Body of pancreas (tissue), 4 donors: ENCODE data around the gene SOX5. TPM values are rescaled to one million over a fixed set of nuclear protein-coding genes. Genes with fewer than 3 reads are reported as not detected.

Source experiments
- ATAC-seq: fragments of 150-250 bp; one replicate; pipeline ENCODE4 v1.9.1; 2016
- DNase-seq, 4 donors: peaks; one replicate each; pipeline ENCODE4 v3.0.0-alpha.2; 2019
- H3K27ac ChIP-seq, 4 donors: fragments of 200-600 bp; sonication (generic); 1 replicate in 3 of 4; 2 replicates in 1 of 4; pipeline versions ENCODE4 v1.5.1 to v1.6.1; 2016 to 2019; ENCODE audit warnings: mild to moderate bottlenecking in 1 of 4, mixed read lengths in 1 of 4, moderate library complexity in 1 of 4
- H3K27me3 ChIP-seq, 2 donors: fragments of 200-600 bp; sonication (generic); one replicate each; pipeline ENCODE4 v1.6.0; 2016; ENCODE audit warnings: mild to moderate bottlenecking in 1 of 2
- H3K36me3 ChIP-seq, 2 donors: fragments of 200-600 bp; sonication (generic); replicated peaks in 1 of 2; 2 replicates each; pipeline ENCODE4 v1.5.1; 2016; ENCODE audit warnings: low read depth in 2 of 2; ENCODE audit not compliant: insufficient read depth in 1 of 2
- H3K4me1 ChIP-seq: fragments of 200-600 bp; sonication (generic); one replicate; pipeline ENCODE4 v1.6.0; 2016
- H3K4me3 ChIP-seq, 2 donors: fragments of 200-600 bp; sonication (generic); 1 replicate in 1 of 2; 2 replicates in 1 of 2; pipeline ENCODE4 v1.5.1; 2016 to 2019
- H3K9me3 ChIP-seq, 3 donors: fragments of 200-600 bp; sonication (generic); 1 replicate in 2 of 3; 2 replicates in 1 of 3; pipeline ENCODE4 v1.5.1; 2016
- CTCF ChIP-seq, 7 experiments: fragments of 450-650 bp in 4 of 7; fragments of 200-600 bp in 3 of 7; sonication (generic) in 3 of 7; IDR thresholded peaks; one replicate each; pipeline ENCODE4 v1.5.1; 2016 to 2019; ENCODE audit warnings: antibody characterized with exemption in 7 of 7
- POLR2A ChIP-seq, 3 donors: fragments of 450-650 bp; IDR thresholded peaks; one replicate each; pipeline ENCODE4 v1.6.1; 2016; ENCODE audit warnings: antibody characterized with exemption in 3 of 3, mild to moderate bottlenecking in 2 of 3
- WGBS, 2 donors: methylation state at CpG; one replicate each; pipeline ENCODE4 v1.1.5; 2017; 5-methylcytosine and 5-hydroxymethylcytosine counted together
- intact Hi-C: fragments of 100-400 bp; cut with DNase I; formaldehyde crosslinking; loops from one replicate; pipeline ENCODE4 v1.15.1; 2023
- total RNA-seq, 2 donors: library from RNA; depleted of rRNA; stranded (reverse); fragments of >200 nt; gene quantifications; one replicate each; pipeline ENCODE4 v1.1.0, GENCODE V29; 2016

SOX5 gene
- total RNA-seq, 2 donors from 2014 or later: 3.0 to 10.4 TPM

GRCh38 chr12:23941780-23942179, 7.7 kb downstream of the SOX5 start:
- Histone ChIP-seq H3K36me3 (no peaks in the 10 kb centered on the region), H3K9me3 (no peaks in the 10 kb centered on the region), H3K27me3 (no peaks in the 10 kb centered on the region), H3K27ac (no peak overlapping the region), H3K4me3 (no peak overlapping the region), H3K4me1 (no peaks in the 10 kb centered on the region)
- no peak for ATAC-seq
- no peak for DNase-seq
- 61 to 77% methylated on average over 1 of the region's 1 CpG for WGBS, 2 donors
- intact Hi-C loops: no loop called here
- TF ChIP-seq POLR2A (IDR thresholded peaks at IDR 0.05) (no peak), CTCF (IDR thresholded peaks at IDR 0.05) (no peak)

GRCh38 chr12:23938422-23938821, 11.0 kb downstream of the SOX5 start:
- no peak for ATAC-seq
- TF ChIP-seq POLR2A (IDR thresholded peaks at IDR 0.05): no peak
- TF ChIP-seq CTCF (IDR thresholded peaks at IDR 0.05): no peak
- intact Hi-C loops: no loop called here
- no peaks in the 10 kb centered on the region for H3K4me1 ChIP-seq
- no peak for DNase-seq
- H3K36me3 ChIP-seq: no peaks in the 10 kb centered on the region
- no peaks in the 10 kb centered on the region for H3K27me3 ChIP-seq
- 83 to 88% methylated on average over 3 of the region's 3 CpGs for WGBS, 2 donors
- no peak overlapping the region for H3K4me3 ChIP-seq
- no peak overlapping the region for H3K27ac ChIP-seq
- no peaks in the 10 kb centered on the region for H3K9me3 ChIP-seq

- no peaks in the 10 kb centered on the region for H3K36me3 ChIP-seq
- H3K27me3 ChIP-seq: no peaks in the 10 kb centered on the region
- no peaks in the 10 kb centered on the region for H3K9me3 ChIP-seq
- no peak for DNase-seq
- intact Hi-C loops: no loop called here
- WGBS, 2 donors: 57 to 58% methylated on average over 2 of the region's 2 CpGs
- TF ChIP-seq POLR2A (IDR thresholded peaks at IDR 0.05) (no peak), CTCF (IDR thresholded peaks at IDR 0.05) (no peak)
- no peaks in the 10 kb centered on the region for H3K4me1 ChIP-seq
- no peak overlapping the region for H3K27ac ChIP-seq
- no peak for ATAC-seq
- no peak overlapping the region for H3K4me3 ChIP-seq
Measured at GRCh38 chr12:23931176-23931575, 18.3 kb downstream of the SOX5 start.

- no peak for DNase-seq
- Histone ChIP-seq H3K9me3 (no peaks in the 10 kb centered on the region), H3K36me3 (no peaks in the 10 kb centered on the region), H3K4me3 (no peak overlapping the region), H3K27me3 (no peaks in the 10 kb centered on the region), H3K27ac (no peak overlapping the region), H3K4me1 (no peaks in the 10 kb centered on the region)
- intact Hi-C loops: no loop called here
- TF ChIP-seq CTCF (IDR thresholded peaks at IDR 0.05): no peak
- no peak for TF ChIP-seq POLR2A (IDR thresholded peaks at IDR 0.05)
- ATAC-seq: no peak
- 65 to 75% methylated on average over 2 of the region's 2 CpGs for WGBS, 2 donors
Measured at GRCh38 chr12:23930599-23930998, 18.9 kb downstream of the SOX5 start.

- Histone ChIP-seq H3K27ac (no peak overlapping the region), H3K36me3 (no peaks in the 10 kb centered on the region), H3K27me3 (no peaks in the 10 kb centered on the region), H3K4me3 (no peak overlapping the region), H3K9me3 (no peaks in the 10 kb centered on the region), H3K4me1 (no peaks in the 10 kb centered on the region)
- intact Hi-C loops: no loop called here
- ATAC-seq (no peak), DNase-seq (no peak)
- TF ChIP-seq POLR2A (IDR thresholded peaks at IDR 0.05) (no peak), CTCF (IDR thresholded peaks at IDR 0.05) (no peak)
- 64 to 66% methylated on average over 2 of the region's 2 CpGs for WGBS, 2 donors
Measured at GRCh38 chr12:23929906-23930305, 19.6 kb downstream of the SOX5 start.
